GM23248 (cell line): ENCODE data around the gene PCYT2.

Source experiments
- EZH2 ChIP-seq: fragments of 200-600 bp; sonication (generic); IDR thresholded peaks from 2 replicates; pipeline ENCODE4 v1.6.1; 2018; ENCODE audit warnings: antibody characterized with exemption, mild to moderate bottlenecking; ENCODE audit not compliant: insufficient read depth, poor library complexity, severe bottlenecking
- EZH2phosphoT487 ChIP-seq: fragments of 200-600 bp; sonication (generic); IDR thresholded peaks from 2 replicates; pipeline ENCODE4 v1.6.1; 2018; ENCODE audit warnings: antibody characterized with exemption, moderate library complexity, mild to moderate bottlenecking, low read depth; ENCODE audit not compliant: insufficient read depth

- TF ChIP-seq EZH2 = no peak
- no peak for TF ChIP-seq EZH2phosphoT487
Observed at GRCh38 chr17:81884968-81885367, 26.2 kb downstream of the PCYT2 start.
